ENCODE measurements around the gene COL9A3.
A peak's percentile ranks its signal among the peaks of the same experiment; 100 is the strongest.
"Not testable (repeated sequence)": the region's sequence is repeated elsewhere in the genome, so short reads cannot be mapped to it uniquely, and the experiment has no call there.

The COL9A3 gene

GRCh38 chr20:62872184-62872847 is 55.5 kb downstream of the COL9A3 start:
- Mint-ChIP-seq H3K27me3 (no peaks in the 10 kb centered on the region), H3K4me3 (no peak overlapping the region), H3K9me3 (no peaks in the 10 kb centered on the region), H3K4me1 (ENCODE audit: low read depth) (peaks cover 16% of the 10 kb centered on the region), H3K27ac (no peak overlapping the region), H3K36me3 (ENCODE audit: low read depth) (no peaks in the 10 kb centered on the region)
- no peak for DNase-seq

GRCh38 chr20:62872862-62873261 is 56.0 kb downstream of the COL9A3 start:
- peaks cover 16% of the 10 kb centered on the region for H3K4me1 Mint-ChIP-seq (ENCODE audit: low read depth)
- no peaks in the 10 kb centered on the region for H3K36me3 Mint-ChIP-seq (ENCODE audit: low read depth)
- H3K27me3 Mint-ChIP-seq: no peaks in the 10 kb centered on the region
- H3K27ac Mint-ChIP-seq: no peak overlapping the region
- no peak for DNase-seq
- no peaks in the 10 kb centered on the region for H3K9me3 Mint-ChIP-seq
- no peak overlapping the region for H3K4me3 Mint-ChIP-seq

DNA sequence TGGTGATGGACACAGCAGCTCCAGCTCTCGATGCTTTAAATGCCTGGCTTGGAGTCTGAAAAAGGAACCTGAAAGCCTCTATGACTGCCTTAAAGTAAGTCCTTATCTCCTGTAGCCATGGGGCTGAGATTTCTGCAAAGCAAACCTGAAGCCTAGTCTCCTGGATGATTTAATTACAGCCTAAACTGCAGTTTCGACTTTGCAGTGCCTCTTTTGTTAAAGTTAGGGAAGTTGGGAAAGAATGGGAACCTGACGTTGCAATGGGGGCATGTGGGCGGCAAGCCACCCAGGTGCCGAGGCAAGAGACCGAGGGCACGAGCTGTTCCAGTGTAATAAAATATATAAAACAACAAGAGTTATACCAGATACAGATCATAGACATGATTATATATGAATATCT is 56.4 kb downstream of the COL9A3 start:
- Mint-ChIP-seq H3K36me3 (ENCODE audit: low read depth) (peaks cover 2% of the 10 kb centered on the region), H3K4me3 (no peak overlapping the region), H3K27me3 (no peaks in the 10 kb centered on the region), H3K9me3 (no peaks in the 10 kb centered on the region), H3K4me1 (ENCODE audit: low read depth) (peaks cover 16% of the 10 kb centered on the region), H3K27ac (no peak overlapping the region)
- DNase-seq: no peak

DNA sequence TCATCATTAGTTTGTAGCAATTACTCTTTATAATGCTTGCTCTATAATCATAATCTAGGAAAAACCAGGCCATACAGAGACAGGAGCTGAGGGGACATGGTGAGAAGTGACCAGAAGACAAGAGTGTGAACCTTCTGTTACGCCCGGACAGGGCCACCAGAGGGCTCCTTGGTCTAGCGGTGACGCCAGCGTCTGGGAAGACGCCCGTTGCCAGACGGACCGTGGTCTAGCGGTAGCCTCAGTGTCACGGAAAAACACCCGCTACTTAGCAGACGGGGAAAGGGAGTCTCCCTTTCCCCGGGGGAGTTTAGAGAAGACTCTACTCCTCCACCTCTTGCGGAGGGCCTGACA is 56.8 kb downstream of the COL9A3 start:
- H3K27me3 Mint-ChIP-seq; H3K27ac Mint-ChIP-seq; H3K36me3 Mint-ChIP-seq (ENCODE audit: low read depth); H3K9me3 Mint-ChIP-seq; H3K4me3 Mint-ChIP-seq; DNase-seq: not testable (repeated sequence)
- H3K4me1 Mint-ChIP-seq (ENCODE audit: low read depth): peaks cover 16% of the 10 kb centered on the region

GRCh38 chr20:62874964-62875344 is 58.1 kb downstream of the COL9A3 start:
- Mint-ChIP-seq H3K9me3 (no peaks in the 10 kb centered on the region), H3K4me1 (ENCODE audit: low read depth) (peaks cover 16% of the 10 kb centered on the region), H3K4me3 (no peak overlapping the region), H3K27me3 (no peaks in the 10 kb centered on the region), H3K27ac (peak overlapping the region; percentile 50), H3K36me3 (ENCODE audit: low read depth) (peaks cover 11% of the 10 kb centered on the region)
- DNase-seq: no peak

GRCh38 chr20:62875419-62876361 is 58.8 kb downstream of the COL9A3 start:
- Mint-ChIP-seq H3K4me3 (no peak overlapping the region), H3K36me3 (ENCODE audit: low read depth) (peaks cover 17% of the 10 kb centered on the region), H3K27me3 (no peaks in the 10 kb centered on the region), H3K9me3 (no peaks in the 10 kb centered on the region), H3K4me1 (ENCODE audit: low read depth) (peaks cover 16% of the 10 kb centered on the region), H3K27ac (peak overlapping the region; percentile 63)
- DNase-seq: no peak

GRCh38 chr20:62876501-62876901 is 59.7 kb downstream of the COL9A3 start:
- DNase-seq: no peak
- no peaks in the 10 kb centered on the region for H3K9me3 Mint-ChIP-seq
- peaks cover 21% of the 10 kb centered on the region for H3K36me3 Mint-ChIP-seq (ENCODE audit: low read depth)
- H3K27me3 Mint-ChIP-seq: no peaks in the 10 kb centered on the region
- H3K4me3 Mint-ChIP-seq: no peak overlapping the region
- H3K27ac Mint-ChIP-seq: peak overlapping the region; percentile 44
- H3K4me1 Mint-ChIP-seq (ENCODE audit: low read depth): peaks cover 16% of the 10 kb centered on the region

- Mint-ChIP-seq H3K4me1 (ENCODE audit: low read depth) (peaks cover 16% of the 10 kb centered on the region), H3K4me3 (no peak overlapping the region), H3K27ac (no peak overlapping the region), H3K9me3 (no peaks in the 10 kb centered on the region), H3K36me3 (ENCODE audit: low read depth) (peaks cover 28% of the 10 kb centered on the region), H3K27me3 (no peaks in the 10 kb centered on the region)
- no peak for DNase-seq
Observed at GRCh38 chr20:62876902-62877816, 60.3 kb downstream of the COL9A3 start.

- no peak overlapping the region for H3K4me3 Mint-ChIP-seq
- H3K27ac Mint-ChIP-seq: no peak overlapping the region
- DNase-seq: no peak
- H3K27me3 Mint-ChIP-seq: no peaks in the 10 kb centered on the region
- H3K36me3 Mint-ChIP-seq (ENCODE audit: low read depth): peaks cover 30% of the 10 kb centered on the region
- no peaks in the 10 kb centered on the region for H3K9me3 Mint-ChIP-seq
- peaks cover 14% of the 10 kb centered on the region for H3K4me1 Mint-ChIP-seq (ENCODE audit: low read depth)
Observed at GRCh38 chr20:62878244-62879038, 61.6 kb downstream of the COL9A3 start.

DNA sequence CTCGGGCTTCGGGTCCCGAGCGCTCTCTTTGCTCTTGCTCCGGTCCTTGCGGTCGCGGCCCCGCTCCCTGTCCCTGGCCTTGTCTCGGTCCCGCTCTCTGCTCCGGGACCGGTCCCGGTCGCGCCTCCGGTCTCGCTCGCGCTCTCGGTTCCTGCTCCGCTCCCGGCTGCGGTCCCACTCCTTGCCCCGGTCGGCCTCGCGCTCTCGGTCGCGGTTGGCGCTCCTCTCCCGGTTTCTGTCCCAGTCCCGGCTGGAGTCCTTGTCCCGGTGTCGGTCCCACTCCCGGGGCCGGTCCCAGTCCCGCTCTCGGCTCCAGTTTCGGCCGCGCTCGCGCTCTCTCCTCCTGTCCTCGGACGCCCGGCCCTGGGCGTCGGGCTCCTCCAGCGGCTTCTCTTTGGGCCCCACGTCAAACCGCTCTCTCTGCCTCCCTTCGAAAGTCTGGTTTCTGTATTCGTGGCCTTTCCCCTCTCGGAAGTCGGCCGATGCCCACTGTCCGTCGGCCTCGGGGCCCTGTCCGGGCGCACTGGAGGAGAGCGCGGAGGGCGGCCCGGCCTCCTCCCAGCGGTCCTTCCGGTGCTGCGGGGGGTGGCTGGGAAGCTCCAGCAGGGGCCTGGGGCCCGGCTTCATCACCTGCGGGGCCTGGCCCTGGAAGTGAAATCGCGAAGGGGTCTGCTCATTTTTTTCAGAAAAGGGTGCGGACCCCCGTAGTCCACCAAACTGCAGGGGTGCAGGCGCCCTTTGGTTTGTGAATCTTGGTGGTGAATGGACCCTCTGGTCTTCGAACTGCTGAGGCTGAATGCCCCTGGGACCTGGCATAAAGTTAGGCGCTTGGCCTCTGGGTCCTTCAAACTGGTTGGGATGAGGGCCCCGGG is 62.7 kb downstream of the COL9A3 start:
- Mint-ChIP-seq H3K36me3 (ENCODE audit: low read depth) (peaks cover 31% of the 10 kb centered on the region), H3K27me3 (no peaks in the 10 kb centered on the region), H3K4me1 (ENCODE audit: low read depth) (peaks cover 5% of the 10 kb centered on the region), H3K4me3 (no peak overlapping the region), H3K9me3 (no peaks in the 10 kb centered on the region), H3K27ac (no peak overlapping the region)
- DNase-seq: no peak

GRCh38 chr20:62880147-62880934 is 63.5 kb downstream of the COL9A3 start:
- peaks cover 3% of the 10 kb centered on the region for H3K4me1 Mint-ChIP-seq (ENCODE audit: low read depth)
- H3K9me3 Mint-ChIP-seq: no peaks in the 10 kb centered on the region
- no peak overlapping the region for H3K27ac Mint-ChIP-seq
- H3K4me3 Mint-ChIP-seq: no peak overlapping the region
- no peak for DNase-seq
- peaks cover 36% of the 10 kb centered on the region for H3K36me3 Mint-ChIP-seq (ENCODE audit: low read depth)
- H3K27me3 Mint-ChIP-seq: no peaks in the 10 kb centered on the region

- no peak for DNase-seq
- Mint-ChIP-seq H3K27me3 (no peaks in the 10 kb centered on the region), H3K4me1 (ENCODE audit: low read depth) (no peaks in the 10 kb centered on the region), H3K9me3 (no peaks in the 10 kb centered on the region), H3K27ac (peak overlapping the region; percentile 81), H3K36me3 (ENCODE audit: low read depth) (peaks cover 43% of the 10 kb centered on the region), H3K4me3 (no peak overlapping the region)
Observed at GRCh38 chr20:62880935-62881661, 64.2 kb downstream of the COL9A3 start.

Data from activated T-cell treated with anti-CD3 and anti-CD28 coated beads, Interleukin-2, amount 50 U/mL, for 24 hours (primary cell).